ENCODE measurements around the gene MZB1. TPM values are rescaled to one million over a fixed set of nuclear protein-coding genes. Genes with fewer than 3 reads are reported as not detected.

The MZB1 gene, protein sequence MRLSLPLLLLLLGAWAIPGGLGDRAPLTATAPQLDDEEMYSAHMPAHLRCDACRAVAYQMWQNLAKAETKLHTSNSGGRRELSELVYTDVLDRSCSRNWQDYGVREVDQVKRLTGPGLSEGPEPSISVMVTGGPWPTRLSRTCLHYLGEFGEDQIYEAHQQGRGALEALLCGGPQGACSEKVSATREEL
- total RNA-seq, result not detected in 2 replicates

DNA sequence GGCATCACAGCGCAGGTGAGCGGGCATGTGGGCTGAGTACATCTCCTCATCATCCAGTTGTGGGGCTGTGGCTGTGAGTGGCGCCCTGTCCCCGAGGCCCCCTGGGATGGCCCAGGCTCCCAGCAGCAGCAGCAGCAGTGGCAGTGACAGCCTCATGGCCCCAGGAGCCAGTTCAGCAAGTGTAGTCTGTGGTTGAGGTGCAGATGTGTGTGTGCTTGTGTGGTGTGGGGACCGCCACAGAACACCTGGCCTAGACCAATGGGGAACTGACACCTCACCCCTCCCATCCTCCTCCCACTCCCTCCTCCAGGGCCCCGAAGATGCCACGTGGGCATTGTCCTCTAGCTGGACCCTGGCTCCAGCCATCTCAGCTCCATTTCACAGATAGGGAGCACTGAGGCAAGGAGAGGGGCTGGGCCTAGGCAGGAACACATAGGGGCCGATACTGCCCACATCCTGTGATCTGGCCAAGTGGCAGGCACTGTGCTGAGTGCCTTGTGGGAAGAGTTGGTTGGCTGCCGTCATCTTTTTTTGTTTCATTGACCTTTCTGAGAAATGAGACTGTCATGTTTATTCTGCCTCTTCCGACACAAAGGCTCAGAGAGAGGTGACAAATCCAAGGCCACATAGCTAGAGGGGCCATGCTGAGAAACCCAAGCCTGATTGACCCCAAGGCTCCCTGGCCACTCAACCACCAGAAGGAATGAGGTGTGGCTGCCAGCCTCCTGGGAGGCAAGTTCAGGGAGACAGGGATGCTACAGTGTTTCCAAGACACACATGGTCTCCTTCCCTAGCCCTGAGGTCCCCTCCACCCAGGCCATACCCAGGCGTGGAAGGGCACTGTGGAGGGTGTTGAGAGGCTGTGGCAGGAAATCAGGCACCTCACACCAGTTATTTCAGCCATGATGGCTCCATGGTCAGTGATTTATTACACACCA lies at the start of gene MZB1:
Gene MZB1 (minus strand): TSS at position 213 of the 938 bp plus-strand sequence. CDS start 57 bp downstream, at position 156.
- DNase-seq (ENCODE audit: low read depth), result no peak

DNA sequence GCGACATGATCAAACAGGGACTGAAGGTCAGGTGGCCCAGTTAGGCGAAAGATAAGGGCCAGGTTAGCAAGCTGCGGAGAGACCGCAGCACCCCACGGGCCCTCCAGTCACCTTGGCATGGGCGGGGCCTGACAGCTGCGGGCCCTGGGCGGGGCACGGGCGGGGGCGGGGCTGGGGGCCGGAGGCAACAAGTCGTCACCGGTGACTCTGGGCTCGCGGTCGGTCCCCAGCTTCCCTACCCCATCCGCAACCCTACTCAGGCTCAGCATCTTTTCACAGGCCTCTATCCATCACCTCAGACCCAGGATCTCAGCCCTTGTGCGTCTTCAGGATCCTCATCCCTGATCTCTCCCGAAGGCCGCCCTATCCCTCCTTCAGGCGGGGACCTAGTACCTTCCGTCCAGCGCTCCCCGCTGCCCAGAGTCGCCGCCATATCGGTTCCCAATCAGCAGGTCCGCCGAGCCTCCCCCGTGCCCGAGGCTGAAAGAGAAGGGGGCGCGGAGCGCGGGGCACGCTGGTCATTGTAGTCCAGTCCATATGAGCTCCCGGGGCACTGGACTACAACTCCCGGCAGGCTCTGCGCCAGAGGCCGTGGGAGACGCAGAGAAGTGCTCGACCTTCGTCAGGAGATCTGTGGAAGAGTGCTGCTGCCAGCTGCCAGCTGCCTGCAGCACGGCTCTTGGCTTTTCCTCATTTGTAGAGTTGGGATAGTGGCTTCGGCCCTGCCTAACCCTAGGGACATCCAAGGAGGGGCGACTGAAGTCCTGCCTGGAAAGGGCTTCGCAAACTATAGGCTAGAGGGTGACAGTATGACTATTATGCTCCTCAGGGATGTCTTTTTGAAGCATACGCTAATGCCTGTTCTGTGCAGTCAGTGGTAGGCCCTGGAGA lies 49.5 kb upstream of the MZB1 start, which contains the start of gene DNAJC18:
Gene DNAJC18 (minus strand): TSS at position 513 of the 891 bp plus-strand sequence. CDS start 80 bp downstream, at position 433.
- DNase-seq (ENCODE audit: low read depth), result peak; percentile 70

DNA sequence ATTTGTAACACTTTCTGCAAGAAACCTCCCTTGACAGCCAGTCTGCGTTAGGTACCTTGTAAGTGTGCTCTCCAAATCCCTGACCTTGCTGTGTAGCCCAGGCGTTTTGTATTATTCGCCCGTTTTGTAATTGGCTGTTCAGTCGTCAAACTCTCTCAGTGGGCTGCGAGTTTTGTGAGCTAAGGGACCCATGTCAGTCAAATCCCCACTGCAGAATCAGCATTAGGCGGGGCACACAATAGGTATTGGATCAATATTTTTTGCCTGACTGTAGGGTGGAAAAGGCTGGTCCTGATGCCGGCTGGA lies 48.9 kb upstream of the MZB1 start:
- no peak for DNase-seq (ENCODE audit: low read depth)

DNA sequence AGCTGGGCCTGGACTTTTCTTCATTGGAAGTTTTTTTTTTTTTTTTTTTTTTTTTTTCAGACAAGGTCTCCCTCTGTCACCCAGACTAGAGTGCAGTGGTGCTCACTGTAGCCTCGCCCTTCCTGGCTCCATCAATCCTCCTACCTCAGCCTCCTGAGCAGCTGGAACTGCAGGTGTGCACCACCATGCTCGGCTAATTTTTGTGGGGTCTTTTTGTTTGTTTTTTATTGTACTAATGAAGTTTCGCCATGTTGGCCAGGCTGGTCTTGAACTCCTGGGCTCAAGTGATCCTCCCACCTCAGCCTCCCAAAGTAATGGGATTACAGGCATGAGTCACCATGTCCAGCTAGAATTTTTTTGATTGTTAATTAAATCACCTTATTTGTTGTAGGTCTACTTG lies 46.0 kb upstream of the MZB1 start:
- DNase-seq (ENCODE audit: low read depth), result no peak

DNA sequence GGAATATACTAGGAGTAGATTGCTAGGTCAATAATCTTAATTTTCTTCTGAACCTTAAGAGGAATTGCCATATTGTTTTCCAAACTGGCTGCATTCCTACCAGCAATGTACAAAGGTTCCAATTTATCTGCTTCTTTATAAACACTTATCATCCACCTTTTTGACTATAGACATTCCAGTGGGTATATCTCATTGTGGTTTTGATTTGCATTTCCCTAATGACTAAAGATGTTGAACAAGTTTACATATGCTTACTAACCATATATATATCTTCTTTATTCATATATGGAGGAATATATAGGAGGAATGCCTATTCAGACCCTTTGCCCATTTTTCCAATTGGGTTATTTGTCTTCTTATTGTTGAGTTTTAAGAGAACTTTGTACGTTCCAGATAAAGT lies 42.0 kb upstream of the MZB1 start:
- DNase-seq (ENCODE audit: low read depth), result no peak

DNA sequence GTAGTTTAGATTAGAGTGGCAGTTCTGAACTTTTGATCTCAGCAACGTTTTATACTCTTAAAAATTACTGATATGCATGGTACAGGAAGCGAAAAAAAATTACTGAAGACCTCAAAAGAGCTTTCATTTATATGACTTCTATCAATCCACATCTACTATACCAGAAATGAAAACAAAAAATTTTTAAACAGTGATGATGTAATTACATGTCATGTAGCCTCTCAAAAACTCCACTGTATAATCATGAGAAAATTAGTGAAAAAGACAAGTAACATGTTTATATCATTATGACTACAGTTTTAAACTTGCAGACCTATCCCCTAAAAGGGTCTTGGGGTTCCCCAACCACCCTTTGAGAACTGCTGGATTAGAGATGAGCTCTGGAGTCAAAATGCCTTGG lies 40.3 kb upstream of the MZB1 start:
- DNase-seq (ENCODE audit: low read depth), result no peak

DNA sequence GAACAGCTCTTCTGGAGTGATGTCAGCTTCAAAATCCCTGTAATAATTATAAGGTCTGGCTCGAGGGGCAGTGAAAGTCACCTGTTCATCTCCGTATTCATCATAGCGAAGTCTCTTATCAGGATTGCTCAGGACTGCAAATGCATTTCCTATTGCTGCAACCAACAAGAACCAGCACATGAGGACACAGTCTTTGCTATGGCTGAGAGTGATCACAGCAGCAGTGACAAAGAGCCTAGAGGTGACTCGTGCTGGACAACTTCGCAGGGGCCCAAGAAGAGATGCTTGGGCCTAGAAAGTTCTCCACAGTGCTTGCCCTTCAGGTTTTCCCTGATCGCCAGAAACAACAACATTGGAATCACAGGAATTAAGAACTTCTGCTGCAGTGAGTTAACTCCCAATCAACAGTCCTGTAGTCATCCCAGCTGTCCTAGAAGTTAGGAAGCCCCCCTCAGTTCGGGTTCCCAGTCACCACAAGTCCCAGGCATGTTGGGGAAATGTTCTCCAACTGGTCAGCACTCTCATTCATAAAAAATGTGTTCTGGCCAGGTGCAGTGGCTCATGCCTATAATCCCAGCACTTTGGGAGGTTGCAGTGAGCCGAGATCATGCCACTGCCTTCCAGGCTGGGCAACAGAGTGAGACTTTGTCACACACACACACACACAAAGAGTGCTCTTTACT lies 36.6 kb upstream of the MZB1 start:
- no peak for DNase-seq (ENCODE audit: low read depth)

DNA sequence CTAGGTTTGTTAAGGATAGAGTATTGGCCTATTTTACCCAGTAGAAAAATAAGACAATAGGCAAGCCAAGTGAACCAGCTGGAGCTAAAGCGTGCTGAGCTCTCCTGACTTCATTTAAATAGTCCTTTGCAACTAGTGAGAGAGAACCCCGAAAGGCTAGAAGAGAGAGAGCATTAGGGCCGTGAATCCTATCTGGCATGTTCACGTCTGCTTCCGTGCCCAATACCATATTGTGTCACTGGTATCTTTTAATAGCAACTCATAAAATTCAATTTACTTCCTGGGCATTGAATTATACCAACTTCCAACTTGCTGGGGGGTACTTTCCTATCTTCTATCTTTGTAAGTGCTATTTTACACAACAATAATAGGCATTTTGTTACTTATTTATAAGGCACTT lies 35.8 kb upstream of the MZB1 start:
- no peak for DNase-seq (ENCODE audit: low read depth)

DNA sequence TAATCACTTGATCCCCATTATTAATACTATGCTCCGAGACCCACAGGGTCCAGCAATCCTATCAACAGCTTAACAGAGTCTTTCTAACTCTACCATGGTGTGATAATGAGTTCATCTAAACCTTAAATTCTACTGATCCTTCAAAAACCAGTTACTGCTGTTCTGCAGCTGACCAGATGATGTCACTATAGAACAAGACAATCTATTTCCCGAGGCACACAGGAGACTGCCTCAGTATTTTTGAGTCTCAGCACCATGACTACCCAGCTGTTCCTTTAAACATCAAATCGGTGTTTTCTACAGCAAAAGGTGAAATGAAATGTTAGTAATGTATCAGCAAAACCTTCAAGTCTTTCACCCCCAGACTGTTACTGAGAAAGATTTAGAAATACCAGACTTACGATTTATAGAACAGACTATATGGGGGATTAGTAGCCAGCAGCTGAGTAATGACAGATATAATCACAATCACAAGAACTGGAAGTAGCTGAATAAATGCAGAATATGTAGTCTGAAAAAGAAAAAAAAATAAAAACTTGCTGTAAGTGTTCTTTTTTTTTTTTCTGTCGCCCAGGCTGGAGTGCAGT lies 32.7 kb upstream of the MZB1 start:
- DNase-seq (ENCODE audit: low read depth), result peak; percentile 75

DNA sequence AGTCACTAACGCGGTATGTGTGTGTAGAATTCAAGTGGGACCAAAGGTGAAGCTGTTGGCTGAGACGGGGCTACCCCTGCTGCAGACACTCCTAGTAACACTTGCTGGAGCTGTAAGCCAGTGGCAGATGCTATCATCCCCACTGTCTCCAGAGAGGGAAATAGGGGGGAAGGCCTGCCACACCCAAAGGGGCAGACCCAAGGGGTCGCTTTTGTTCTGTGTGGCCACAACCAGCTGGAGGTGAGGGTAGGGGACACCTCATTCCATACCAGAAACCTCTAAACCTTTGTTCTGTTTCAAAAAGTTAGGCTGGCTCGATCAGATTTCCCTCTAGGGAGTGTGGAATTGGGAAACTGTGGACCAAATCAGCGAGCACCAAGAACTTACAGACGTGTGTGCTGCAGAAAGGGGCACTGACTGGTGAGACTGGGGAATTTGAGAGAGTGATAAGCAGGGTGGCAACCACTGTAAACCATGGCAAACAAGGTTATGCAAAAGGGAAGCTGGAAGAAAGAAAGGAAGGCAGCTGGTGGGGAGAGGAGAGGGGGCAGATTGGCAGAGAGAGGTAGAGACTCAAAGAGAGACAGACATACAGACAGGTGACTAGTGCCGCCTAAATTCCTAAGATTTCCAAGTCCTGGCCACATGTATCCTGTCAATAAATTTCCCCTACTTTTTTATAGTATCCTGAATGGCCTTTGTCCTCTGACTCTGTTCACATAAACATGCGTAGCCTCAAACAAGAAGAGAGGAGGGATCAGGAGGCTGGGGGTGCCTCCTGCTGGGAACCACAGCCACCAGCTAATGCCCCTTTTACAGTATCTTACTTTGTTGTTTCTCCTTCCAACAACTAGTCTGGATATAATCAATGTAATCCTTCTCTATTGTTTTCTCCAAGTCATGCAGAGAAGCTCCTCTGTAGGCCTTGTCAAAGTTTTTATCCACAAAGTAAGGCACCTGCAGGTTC lies 29.8 kb upstream of the MZB1 start:
- no peak for DNase-seq (ENCODE audit: low read depth)

DNA sequence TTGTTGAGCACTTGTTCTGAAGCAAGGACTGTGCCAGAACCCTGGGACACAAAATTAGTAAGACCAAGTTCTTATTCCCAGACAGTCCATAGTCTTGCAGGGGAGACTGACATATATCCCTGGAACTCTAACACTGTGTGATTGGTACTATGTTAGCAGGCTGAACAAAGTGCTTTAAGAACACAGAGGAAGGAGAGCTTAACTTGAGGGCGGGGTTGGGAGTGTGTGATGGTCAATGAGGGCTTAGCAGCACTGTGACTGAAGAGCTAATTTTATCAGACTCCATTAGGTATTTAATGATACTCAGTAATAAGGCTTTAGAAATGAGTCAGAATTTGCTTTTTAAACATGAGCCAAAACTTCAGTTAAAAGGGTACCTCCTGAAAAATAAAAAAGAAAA lies 29.1 kb upstream of the MZB1 start:
- no peak for DNase-seq (ENCODE audit: low read depth)

DNA sequence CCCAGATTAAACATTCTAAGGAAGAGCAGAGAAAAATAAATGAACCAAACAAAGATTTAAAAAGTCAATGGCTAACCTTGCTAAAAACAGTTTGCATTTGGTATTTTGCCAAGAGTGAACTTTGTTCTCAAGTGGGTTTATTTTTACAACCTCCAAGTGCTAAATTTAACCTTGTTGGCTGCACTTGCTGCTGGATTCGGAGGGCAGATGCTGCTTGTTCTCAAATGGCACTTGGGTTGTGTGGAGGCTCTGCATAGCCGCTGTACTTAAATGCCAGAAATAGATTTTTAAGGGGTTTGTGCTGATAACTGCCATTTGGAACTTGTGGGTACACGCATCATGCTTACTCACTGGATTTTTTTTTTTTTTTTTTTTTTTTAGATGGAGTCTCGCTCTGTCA lies 27.5 kb upstream of the MZB1 start:
- DNase-seq (ENCODE audit: low read depth), result peak; percentile 56

DNA sequence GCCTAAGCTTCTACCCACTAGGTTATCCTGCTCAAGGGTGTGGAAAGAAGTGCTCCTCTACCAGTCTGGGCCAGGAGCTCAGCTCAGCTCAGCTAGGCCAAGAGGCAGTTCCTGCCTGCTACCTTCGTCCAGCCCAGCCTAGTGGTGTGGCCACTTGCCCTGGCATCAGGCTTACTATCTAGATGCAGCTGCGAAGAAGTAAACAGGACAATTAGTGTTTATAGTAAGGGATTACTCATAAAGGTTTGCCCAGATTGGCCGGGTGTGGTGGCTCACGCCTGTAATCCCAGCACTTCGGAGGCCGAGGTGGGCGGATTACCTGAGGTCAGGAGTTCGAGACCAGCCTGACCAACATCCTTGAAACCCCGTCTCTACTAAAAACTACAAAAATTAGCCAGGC lies 26.9 kb upstream of the MZB1 start:
- DNase-seq (ENCODE audit: low read depth), result no peak

DNA sequence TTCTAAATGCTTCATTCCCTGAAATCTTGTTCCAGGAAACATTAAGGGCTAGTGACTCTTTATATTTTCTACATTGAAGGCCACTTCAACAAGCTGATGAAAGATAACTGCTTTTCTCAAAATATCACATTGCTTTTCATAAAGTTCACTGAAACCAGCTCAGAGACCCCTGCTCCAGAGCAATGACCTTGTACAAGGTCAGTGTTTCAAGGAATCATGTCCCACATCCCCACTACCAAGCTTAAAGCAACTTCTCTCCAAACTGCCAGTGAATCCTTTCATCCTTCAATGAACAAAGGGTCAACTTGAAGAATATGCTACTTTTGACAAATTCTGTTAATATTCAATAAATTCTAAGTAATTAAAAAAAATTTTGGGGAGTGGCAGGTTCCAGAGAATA lies 26.2 kb upstream of the MZB1 start:
- DNase-seq (ENCODE audit: low read depth), result no peak

DNA sequence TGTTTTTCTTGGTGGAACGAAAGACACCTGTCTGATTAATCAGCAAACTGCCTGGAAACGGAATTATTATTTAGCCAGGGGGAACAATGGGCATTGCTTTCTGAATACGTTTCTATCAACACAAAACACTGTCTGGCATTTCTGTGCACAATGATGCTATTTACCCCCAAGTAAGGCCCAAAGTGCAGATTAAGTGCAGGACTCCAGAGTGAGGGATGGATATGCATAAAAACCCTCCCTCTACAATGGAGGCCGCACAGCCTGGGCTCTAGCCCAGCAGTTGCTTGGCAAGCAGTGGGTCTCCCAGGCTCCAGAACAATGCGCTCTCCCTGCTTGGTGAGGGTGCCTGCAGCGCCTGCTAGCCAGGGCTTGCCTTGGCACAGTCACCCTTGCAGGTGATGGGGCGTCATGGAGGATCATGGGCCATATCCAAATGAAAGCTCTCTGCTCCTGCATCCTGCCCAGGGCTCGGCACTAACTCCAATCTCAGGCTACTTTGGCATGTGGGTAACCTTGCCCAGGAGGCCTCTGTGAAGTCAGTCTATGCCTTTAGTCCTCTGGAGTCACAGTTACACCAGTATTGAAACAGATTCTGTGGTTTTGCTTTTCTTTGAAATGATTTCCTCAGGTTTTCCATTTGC lies 25.6 kb upstream of the MZB1 start:
- peak; percentile 39 for DNase-seq (ENCODE audit: low read depth)

DNA sequence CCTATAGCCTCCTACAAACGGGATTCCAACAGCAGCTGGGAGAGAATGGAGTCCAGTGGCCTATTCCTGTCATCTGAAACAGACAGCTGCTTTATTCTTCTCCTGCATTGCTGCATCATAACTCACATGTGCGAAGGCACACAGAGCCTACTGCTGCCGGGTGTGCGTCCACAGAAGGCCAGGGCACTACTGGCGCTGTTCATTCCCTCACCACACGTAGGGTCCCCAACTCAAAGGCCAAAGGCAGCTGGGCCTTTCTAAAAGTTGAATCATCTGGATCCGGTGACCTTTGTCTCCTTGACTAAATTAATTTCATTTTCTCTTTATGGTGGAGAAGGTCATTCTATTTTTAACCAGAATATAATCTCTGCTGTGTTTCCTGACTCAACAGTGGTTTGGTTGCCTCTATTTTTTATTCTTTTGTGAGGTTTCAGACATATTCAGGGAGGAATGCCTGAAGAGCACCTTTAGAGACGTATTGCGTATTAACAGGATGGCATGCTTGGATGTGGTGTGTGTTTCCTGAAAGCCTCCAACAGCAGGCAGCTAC lies 24.9 kb upstream of the MZB1 start:
- DNase-seq (ENCODE audit: low read depth), result no peak

DNA sequence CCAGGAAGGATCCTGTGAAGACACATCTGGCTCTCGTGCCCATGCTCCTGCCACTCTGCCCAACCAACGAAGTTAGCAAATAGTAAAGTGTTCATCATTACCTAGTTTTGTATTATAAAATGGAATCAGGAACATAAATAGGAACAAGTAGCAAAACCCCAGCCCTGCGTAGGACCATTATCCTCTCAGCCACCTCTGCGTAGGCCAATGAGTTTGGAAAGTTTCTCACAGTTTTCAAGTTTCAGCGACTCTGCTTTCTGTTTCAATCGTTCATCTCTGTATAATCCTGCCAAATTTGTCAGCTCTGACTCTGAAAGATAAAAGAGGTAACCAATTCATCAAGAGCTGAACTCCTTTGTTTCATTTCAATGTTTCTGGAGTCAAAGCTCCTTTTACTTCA lies 24.2 kb upstream of the MZB1 start:
- no peak for DNase-seq (ENCODE audit: low read depth)

DNA sequence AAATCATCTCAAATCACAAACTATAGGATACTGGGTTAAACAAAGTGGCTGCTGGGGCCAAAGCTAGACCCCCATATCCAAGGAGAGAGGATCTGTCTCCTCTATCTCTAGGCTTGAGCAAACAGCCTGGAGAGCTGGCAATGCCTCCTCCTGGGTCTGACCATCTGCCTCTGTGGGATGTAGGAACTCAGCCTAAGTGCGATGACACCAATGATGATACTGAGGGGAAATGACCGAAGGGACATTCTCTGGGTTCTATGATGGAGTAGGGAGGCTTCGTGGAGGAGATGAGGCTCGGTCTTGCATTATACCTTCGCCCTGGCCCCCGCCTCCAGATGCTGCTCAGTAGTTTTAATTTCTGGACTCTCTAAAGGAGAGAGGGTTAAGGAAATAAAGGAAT lies 23.4 kb upstream of the MZB1 start:
- no peak for DNase-seq (ENCODE audit: low read depth)
